GF-D8 (cell line): ENCODE measurements around the gene ROR2.

ENCODE experiments used
- DNase-seq: peaks from one replicate; lab custom pipeline; 2025; lab: John Stamatoyannopoulos, UW

The ROR2 gene

GRCh38 chr9:91873637-91874051 lies 76.4 kb downstream of the ROR2 start:
- no peak for DNase-seq

DNA sequence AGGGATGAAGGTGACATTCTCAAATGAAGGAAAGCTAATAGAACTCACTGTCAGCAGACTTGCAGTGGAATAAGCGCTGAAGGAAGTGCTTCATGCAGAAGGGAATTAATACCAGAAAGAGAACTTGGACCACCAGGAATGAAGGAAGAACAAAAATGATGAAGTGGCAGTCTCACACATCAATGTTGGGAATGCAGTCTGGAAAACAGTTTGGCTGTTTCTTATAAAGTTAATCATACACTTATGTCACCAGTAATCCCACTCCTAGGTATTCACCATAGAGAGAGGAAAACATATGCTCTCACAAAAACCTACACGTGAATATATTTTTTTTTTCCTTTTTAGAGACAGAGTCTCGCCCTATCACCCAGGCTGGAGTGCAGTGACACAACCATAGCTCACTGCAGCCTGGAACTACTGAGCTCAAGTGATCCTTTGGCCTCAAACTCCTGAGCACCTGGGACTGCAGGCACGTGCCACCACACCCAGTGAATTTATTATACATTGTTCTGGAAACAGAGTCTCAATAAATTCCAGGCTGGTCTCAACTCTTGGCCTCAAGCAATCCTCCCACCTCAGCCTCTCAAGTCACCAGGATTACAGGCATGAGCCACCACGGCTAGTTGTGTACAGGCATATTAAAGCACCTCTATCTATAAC lies 81.2 kb downstream of the ROR2 start:
- no peak for DNase-seq

- DNase-seq, result no peak
Observed at GRCh38 chr9:91867740-91868139, 82.3 kb downstream of the ROR2 start.

GRCh38 chr9:91865041-91865440 lies 85.0 kb downstream of the ROR2 start:
- DNase-seq, result no peak

GRCh38 chr9:91864380-91864779 lies 85.6 kb downstream of the ROR2 start:
- DNase-seq, result no peak

DNA sequence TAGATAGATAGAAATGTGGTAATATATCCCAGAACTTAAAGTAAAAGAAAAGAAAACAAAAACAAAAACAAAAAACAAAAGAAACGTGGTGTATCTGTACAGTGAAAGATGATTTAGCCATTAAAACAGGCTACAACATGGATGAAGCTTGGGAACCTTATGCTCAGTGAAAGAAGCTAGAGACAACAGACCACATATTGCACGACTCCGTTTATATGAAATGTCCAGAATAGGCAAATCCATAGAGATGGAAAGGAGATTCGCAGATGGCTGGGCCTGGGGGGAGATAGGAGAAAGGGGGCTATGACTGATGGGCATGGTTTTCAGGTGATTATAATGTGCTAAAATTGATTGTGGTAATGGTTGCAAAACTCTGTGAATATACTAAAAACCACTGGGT lies 86.6 kb downstream of the ROR2 start:
- no peak for DNase-seq

GRCh38 chr9:91858213-91859030 lies 91.6 kb downstream of the ROR2 start:
- DNase-seq, result no peak

DNA sequence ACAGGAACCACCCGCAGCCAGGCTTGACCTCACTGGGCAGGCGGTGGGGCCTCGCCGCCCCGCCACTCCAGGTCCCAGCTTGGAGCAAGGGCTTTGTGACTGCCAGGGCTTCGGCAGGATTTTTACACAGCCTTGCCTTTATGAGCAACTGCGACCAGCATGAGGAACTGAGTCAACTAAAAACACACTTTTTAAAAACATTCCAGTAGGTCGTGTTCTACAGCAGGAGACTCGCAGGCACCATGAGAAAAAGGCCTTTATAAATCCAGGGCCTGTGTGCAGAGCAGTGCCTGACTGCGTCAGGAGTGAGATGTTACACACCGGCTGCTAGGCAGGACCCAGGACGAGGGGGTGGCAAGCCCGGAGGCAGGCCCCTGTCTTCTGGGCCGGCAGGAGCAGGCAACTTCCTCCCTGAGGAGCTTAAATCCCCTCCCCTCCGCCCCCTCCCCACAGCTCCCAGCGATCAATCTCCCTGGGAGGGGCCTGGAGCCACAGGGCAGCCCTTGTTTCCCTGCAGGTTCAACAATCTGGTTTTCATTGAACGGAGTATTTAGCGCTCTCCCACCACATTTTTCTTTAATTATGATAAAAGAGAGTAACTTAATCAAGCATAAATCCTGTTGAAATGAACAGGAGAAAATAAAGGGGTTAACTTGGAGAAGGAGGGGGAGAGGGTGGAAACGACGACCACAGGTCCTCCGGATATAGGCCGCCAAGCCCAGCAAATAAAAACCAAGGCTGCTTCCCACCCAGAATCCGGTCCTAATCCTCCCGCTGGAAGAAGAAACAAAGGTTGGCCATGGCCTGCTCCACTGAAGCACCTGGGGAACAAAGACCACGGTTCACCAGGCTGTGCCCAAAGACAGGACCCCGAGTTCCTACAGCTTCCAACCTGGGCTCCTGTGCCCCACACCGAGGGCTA lies 92.5 kb downstream of the ROR2 start:
- DNase-seq, result no peak

GRCh38 chr9:91856419-91856818 lies 93.6 kb downstream of the ROR2 start:
- no peak for DNase-seq

DNA sequence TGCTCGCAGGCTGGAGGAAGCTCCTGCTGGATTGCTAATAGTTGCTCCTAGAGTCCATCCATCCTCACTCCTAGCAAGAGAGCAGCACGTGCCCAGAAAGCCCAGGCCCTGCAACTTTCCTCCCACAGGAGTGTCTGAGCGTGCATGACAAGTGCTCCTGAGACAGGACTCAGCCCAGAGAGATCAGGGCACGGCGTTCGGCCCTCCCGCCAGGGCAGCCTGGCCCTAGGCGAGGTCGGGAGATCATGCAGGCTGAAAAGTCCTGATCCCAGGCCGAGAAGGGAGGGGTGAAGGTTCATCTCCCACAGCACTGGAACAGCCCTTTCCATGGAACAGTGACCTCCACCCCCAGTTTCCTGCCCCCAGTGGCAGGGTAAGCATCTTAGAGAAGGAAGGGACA lies 94.8 kb downstream of the ROR2 start:
- DNase-seq, result no peak

DNA sequence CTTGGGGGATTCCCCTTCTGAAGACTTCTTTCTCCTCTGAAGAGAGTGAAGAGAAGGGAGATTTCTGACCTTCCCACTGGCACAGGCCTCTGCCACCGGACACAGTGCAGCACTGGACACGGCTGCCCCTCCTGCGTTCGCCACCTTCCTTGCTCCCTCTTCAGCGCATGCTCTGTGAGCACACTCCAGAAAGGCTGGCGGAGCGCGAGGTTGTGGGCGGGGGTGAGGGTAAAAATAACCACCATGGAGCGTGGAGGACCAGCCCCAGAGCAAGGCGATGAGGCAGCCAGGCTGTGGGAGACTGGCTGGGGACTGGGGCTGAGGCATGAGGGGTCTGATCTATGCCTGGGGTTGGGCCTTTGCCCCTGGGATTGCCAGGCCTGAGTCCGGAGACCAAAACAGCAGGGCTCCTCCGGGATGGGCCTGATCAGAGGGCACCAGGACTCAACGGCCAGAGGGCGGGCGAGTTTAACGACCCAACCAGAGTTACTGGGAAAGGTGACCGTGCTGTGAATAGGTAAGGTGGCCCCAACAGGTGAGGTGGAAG lies 97.2 kb downstream of the ROR2 start:
- no peak for DNase-seq

DNA sequence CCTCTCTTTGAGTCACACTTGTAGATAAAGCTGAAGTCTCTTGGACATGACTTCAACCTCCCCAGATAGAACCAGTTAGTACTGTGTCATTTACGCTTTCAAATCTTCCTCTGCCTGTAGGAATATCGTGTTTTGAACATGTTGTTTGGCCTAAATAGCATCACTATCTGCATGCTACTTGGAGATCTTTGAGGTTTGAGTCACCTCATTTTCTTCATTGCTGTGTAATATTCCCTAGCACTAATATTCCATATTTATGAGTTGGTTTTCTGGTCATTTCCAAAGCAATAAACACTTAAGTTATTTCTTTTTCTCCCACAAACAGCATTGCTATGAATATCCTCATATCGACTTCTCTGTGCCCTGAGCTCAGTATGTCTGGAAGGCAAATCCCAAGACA lies 100.3 kb downstream of the ROR2 start:
- DNase-seq, result no peak

DNA sequence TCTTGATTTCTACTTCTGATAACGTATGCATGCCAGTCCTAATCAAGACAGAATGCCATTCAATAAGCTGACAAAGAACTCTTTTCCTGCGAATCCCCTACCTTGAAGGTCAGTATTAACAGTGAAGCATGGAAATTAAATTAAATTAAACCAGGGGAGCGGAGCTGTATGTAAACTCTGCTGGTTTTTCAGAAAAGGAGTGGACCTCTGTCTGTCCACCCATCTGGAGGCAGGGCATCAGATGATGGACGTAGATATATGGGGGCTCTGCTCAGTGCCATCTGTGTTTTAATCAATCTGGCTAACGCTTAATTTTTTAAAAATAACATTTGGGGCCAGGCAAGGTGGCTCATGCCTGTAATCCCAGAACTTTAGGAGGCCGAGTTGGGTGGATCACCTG lies 101.9 kb downstream of the ROR2 start:
- no peak for DNase-seq

DNA sequence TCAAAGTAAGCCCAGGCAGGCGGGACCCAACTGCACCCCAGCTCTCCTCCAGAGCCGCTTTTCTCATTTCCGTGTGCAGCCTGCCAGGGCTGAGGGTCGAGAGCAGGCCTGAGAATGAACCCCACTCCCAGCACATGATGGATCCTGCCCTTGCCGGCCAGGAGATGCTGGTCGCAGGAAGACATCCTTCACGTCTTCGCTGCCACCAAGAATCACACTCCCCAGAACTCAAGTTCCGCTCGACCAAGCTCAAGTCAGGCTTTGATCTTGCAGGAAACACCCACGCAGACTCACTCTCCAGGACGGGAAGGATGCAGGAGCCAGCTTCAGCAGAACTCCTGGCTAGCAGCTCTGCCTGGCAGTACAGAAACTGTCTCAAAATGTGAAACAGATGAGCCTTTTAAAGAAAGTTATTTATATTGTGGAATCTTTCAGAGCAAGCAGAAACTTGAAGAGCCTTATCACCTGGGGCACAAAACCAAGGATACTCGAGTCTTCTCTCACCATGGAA lies 102.4 kb downstream of the ROR2 start:
- no peak for DNase-seq

DNA sequence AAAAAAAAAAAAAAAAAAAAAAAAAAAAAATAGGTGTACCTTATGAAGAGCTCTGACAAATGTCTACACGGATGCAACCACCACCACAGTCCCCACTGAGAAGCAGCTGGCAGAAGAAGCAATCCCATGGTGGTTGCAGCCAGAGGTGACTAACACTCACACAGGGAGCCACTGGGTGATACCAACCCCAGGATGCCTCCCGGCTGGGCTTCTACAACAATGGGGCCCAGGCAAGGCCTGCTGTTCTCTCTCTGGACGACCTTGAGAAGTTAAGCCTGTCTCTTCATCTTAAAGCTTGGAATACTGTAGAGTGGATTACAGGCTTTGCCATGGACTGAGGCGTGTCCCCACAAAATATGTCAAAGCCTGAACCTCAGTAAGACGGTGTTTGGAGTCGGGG lies 104.1 kb downstream of the ROR2 start:
- no peak for DNase-seq

DNA sequence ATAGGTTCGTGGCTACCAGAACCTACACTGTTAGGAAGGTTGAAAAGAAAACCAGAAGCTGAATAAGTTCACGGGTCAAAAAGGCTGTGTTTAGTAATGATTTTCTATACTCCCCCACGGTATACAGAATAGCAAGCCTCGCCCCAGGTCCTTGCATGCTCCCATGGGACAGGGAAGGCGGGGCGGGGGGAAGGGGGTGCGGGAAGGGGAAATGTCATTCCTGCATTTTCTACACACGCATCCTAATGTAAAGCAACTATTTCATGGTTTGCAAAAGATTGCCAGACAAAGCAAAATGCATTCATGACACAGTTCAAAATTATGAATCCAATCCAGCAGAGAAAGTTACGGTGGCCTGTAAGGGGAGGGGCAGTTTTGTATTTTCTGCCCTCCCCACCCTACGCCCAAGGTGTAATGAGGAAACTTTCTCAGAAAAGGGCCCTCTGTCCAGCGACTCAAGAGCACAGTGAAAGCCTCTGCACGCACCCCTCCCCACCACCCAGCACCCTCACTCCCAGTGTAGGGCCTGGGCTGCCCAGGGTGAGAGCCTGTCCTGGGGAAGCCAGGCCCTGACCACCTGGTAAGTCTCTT lies 105.2 kb downstream of the ROR2 start:
- no peak for DNase-seq

GRCh38 chr9:91844190-91844589 lies 105.8 kb downstream of the ROR2 start:
- DNase-seq, result no peak

DNA sequence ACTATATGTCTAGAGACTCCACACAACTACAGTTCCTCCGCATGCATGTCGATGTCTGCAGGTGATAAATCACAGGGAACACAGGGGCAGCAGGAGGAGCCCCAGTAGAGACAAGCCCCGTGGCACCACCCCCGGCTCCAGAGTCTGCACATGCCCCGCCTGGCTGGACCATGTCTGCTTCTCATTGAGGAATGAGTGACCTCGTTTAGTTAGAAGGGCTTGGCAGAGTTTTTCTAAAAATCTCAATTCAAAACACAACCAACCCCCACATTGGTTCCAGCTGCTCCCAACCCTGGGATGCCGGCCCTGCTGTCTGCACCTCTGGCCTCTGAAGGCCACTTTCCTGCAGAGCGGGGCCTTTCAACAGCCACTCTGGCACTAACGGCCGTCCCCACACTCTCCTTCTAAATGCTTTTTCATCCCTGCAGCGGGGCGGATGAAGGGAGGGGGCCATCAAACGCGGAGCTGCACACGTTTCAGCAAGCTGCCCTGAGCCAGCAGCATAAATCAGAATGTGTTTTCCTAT lies 106.3 kb downstream of the ROR2 start:
- DNase-seq, result no peak

DNA sequence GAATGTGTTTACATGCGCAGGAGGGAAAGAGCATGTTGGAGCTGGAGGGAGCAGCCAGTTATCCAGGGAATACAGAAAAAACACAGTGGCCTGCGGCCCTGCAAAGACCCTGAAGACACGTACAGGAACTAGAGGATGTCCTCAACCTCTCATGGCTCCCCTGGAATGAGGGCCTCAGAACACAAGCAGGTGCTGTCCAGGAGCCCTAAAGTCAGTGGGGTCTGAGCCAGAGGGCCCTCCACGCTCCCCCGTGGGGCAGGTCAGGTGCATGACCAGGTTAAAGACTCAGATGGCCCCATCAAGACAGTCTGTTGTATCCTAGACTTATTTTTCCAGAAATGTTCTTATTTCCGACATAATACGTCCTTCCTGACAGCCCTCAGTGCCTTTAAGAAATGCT lies 106.9 kb downstream of the ROR2 start:
- DNase-seq, result no peak

DNA sequence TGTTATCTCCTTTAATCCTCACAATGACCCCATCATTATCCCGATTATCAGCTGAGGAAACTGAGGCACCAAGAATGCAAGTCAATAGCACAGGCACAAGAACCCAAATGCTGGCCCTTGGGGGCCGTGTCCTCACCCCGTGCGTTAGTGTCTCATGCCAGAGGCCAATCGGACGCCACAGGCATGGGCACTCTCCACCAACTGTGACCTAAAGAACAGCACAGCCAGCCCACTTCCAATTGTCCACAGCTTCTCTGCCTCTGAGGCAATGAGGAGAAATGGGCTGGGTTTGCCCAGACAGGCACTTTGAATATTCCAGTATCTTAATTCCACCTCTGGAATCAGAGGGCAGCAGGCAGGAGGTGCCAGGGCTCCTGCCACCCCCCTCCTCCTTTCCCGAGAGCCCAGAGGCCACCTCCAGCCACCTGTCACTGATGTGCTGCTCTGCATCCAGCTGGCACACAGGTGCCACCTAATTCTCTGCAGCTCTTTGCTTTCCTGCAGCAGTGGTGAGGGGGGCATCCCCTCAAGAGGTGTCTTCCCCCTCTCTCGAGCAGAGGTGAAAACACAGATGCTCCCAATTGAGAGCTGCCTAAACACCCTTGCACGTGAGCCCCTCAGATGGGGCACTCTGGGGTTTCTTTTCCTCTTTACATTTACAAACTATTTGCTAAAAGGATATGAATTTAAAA lies 107.5 kb downstream of the ROR2 start:
- DNase-seq, result no peak

DNA sequence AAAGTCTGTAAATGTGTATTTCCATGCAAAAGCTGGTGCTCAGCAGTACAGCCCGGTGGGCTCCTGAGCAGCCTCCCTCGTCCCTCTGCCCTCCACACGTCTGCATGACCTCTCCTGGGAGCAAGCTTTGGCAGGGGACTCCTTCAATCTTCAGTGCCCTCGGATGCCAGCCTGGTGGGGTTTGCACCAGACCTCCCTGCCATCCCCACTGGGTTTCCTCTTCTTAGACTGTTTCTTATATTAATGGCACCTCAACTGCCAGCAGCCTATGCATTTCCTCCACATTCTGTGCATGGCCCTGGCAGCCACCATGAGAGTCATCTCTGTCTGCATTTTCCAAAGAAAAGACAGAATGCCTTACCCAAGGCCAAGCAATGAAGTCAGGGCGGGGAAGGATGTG lies 108.4 kb downstream of the ROR2 start:
- no peak for DNase-seq
